ENCODE results near the gene CCDC170.
"Not testable (repeated sequence)": the region's sequence is repeated elsewhere in the genome, so short reads cannot be mapped to it uniquely, and the experiment has no call there.

GRCh38 chr6:151518992-151519391, 25.2 kb downstream of the CCDC170 start:
- not testable (repeated sequence) for TF ChIP-seq CTCF, POLR2A (IDR thresholded peaks at IDR 0.05)
